ENCODE results near the gene NPDC1. TPM values are rescaled to one million over a fixed set of nuclear protein-coding genes. Genes with fewer than 3 reads are reported as not detected.
A peak's percentile ranks its signal among the peaks of the same experiment; 100 is the strongest.

The NPDC1 gene
- total and polyA plus RNA-seq, 4 donors, result 2.7 to 14.5 (median 7.3) TPM

- no peak for TF ChIP-seq CTCF (IDR thresholded peaks at IDR 0.05; ENCODE audit: low read depth, low read length, missing input control)
These were observed 22.8 kb upstream of the NPDC1 start (continued) for GRCh38 chr9:137068539-137069507.

- TF ChIP-seq FOXA2 (IDR thresholded peaks at IDR 0.05), result no peak
- TF ChIP-seq TAF1 (conservative IDR thresholded peaks at IDR 0.05), result no peak
- peak; percentile 76 to 81 for TF ChIP-seq RAD21 (IDR thresholded peaks at IDR 0.05)
- TF ChIP-seq GABPA (IDR thresholded peaks at IDR 0.05 in 1 of 2, conservative IDR thresholded peaks at IDR 0.05 in 1 of 2), result no peak
- no peak for TF ChIP-seq SP1 (IDR thresholded peaks at IDR 0.05)
- TF ChIP-seq FOXA1 (IDR thresholded peaks at IDR 0.05), result no peak
- TF ChIP-seq CTCF (IDR thresholded peaks at IDR 0.05; ENCODE audit: low read depth, low read length, missing input control), result peak; percentile 82
- H3K27me3 ChIP-seq (ENCODE audit: control insufficient read depth in 4 of 4, insufficient read depth in 4 of 4, low read length in 3 of 4), result peaks cover 0 to 13% (median 1%) of the 10 kb centered on the region in 4 donors
- 45% methylated on average over 12 of the region's 12 CpGs for WGBS
These were observed 22.0 kb upstream of the NPDC1 start for GRCh38 chr9:137067860-137068538.

GRCh38 chr9:137066096-137066861 is 20.3 kb upstream of the NPDC1 start:
- DNase-seq (ENCODE audit: low spot score), result no peak
- H3K4me3 ChIP-seq (ENCODE audit: low read depth in 1 of 3, low read length in 3 of 3), result no peak overlapping the region
- WGBS, result 76% methylated on average over 26 of the region's 26 CpGs
- H3K9ac ChIP-seq (ENCODE audit: low read depth in 1 of 2, low read length in 2 of 2), result no peak overlapping the region
- no peak for TF ChIP-seq HNF4A (conservative IDR thresholded peaks at IDR 0.05)
- no peak for TF ChIP-seq HNF4G (IDR thresholded peaks at IDR 0.05)
- TF ChIP-seq FOXA2 (IDR thresholded peaks at IDR 0.05), result no peak
- no peak for TF ChIP-seq RAD21 (IDR thresholded peaks at IDR 0.05)
- H3K4me1 ChIP-seq (ENCODE audit: control insufficient read depth in 4 of 4, insufficient read depth in 4 of 4, low read length in 3 of 4), result peaks cover 4 to 17% (median 5%) of the 10 kb centered on the region in 4 donors
- no peaks in the 10 kb centered on the region for H3K9me3 ChIP-seq (ENCODE audit: control insufficient read depth in 4 of 4, low read length in 3 of 4)
- H3K27ac ChIP-seq (ENCODE audit: low read depth in 1 of 2, low read length in 2 of 2), result no peak overlapping the region
- peaks cover 0 to 13% (median 1%) of the 10 kb centered on the region in 4 donors for H3K27me3 ChIP-seq (ENCODE audit: control insufficient read depth in 4 of 4, insufficient read depth in 4 of 4, low read length in 3 of 4)
- no peaks in the 10 kb centered on the region for H3K36me3 ChIP-seq (ENCODE audit: control insufficient read depth in 4 of 4, insufficient read depth in 3 of 4, low read depth in 1 of 4, low read length in 3 of 4)

More at GRCh38 chr9:137067860-137068538, 22.0 kb upstream of the NPDC1 start:
- Histone ChIP-seq H3K9ac (ENCODE audit: low read depth in 1 of 2, low read length in 2 of 2) (no peak overlapping the region), H3K36me3 (ENCODE audit: control insufficient read depth in 4 of 4, insufficient read depth in 3 of 4, low read depth in 1 of 4, low read length in 3 of 4) (no peaks in the 10 kb centered on the region), H3K9me3 (ENCODE audit: control insufficient read depth in 4 of 4, low read length in 3 of 4) (no peaks in the 10 kb centered on the region), H3K4me3 (ENCODE audit: low read depth in 1 of 3, low read length in 3 of 3) (no peak overlapping the region), H3K4me1 (ENCODE audit: control insufficient read depth in 4 of 4, insufficient read depth in 4 of 4, low read length in 3 of 4) (peaks cover 4 to 17% (median 5%) of the 10 kb centered on the region in 4 donors), H3K27ac (ENCODE audit: low read depth in 1 of 2, low read length in 2 of 2) (no peak overlapping the region)
- DNase-seq (ENCODE audit: low spot score), result peak; percentile 84
